Gastroesophageal sphincter (tissue), 3 donors: Measurements from ENCODE around the gene CCL18.
"Not testable (repeated sequence)": the region's sequence is repeated elsewhere in the genome, so short reads cannot be mapped to it uniquely, and the experiment has no call there.

Experiments used
- POLR2A ChIP-seq, 2 donors: fragments of 450-650 bp; IDR thresholded peaks; one replicate each; pipeline ENCODE4 v1.6.1; 2017; ENCODE audit warnings: antibody characterized with exemption in 2 of 2, mild to moderate bottlenecking in 2 of 2, moderate library complexity in 1 of 2
- TF ChIP-seq, protein P1 (sequence below), 4 experiments: fragments of 200-600 bp in 2 of 4; fragments of 450-650 bp in 2 of 4; sonication (generic) in 1 of 4; IDR thresholded peaks; one replicate each; pipeline ENCODE4 v1.5.1; 2017 to 2019; ENCODE audit warnings: antibody characterized with exemption in 4 of 4, mild to moderate bottlenecking in 2 of 4, moderate library complexity in 2 of 4

DNA sequence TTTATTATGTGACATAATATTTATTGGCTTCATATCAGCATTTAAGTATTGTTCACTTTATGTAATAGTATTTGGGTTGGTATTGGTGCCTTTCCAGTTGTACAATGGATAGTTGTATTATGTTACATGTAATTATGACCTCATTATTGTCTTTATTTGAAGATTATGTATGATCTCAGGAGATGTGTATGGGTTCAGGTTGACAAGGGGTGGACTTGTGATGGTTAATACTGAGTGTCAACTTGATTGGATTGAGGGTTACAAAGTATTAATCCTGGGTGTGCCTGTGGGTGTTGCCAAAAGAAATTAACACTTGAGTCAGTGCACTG is 51.5 kb downstream of the CCL18 start:
- TF ChIP-seq, protein P1, sequence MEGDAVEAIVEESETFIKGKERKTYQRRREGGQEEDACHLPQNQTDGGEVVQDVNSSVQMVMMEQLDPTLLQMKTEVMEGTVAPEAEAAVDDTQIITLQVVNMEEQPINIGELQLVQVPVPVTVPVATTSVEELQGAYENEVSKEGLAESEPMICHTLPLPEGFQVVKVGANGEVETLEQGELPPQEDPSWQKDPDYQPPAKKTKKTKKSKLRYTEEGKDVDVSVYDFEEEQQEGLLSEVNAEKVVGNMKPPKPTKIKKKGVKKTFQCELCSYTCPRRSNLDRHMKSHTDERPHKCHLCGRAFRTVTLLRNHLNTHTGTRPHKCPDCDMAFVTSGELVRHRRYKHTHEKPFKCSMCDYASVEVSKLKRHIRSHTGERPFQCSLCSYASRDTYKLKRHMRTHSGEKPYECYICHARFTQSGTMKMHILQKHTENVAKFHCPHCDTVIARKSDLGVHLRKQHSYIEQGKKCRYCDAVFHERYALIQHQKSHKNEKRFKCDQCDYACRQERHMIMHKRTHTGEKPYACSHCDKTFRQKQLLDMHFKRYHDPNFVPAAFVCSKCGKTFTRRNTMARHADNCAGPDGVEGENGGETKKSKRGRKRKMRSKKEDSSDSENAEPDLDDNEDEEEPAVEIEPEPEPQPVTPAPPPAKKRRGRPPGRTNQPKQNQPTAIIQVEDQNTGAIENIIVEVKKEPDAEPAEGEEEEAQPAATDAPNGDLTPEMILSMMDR (IDR thresholded peaks at IDR 0.05): not testable (repeated sequence)
- TF ChIP-seq POLR2A (IDR thresholded peaks at IDR 0.05): not testable (repeated sequence)
